PC-3 (cell line): ENCODE measurements around the gene FUT7.

Experiments used
- CTCF ChIP-seq: fragments of 300-600 bp; sonication (generic); conservative IDR thresholded peaks from 2 replicates; pipeline ENCODE4 v1.5.1; 2017; ENCODE audit warnings: antibody characterized with exemption, low read depth, mild to moderate bottlenecking, low read length
- EZH2 ChIP-seq: fragments of 300-600 bp; sonication (generic); IDR thresholded peaks from one replicate; pipeline ENCODE4 v1.6.1; 2017; ENCODE audit warnings: antibody characterized with exemption, mild to moderate bottlenecking, low read length; ENCODE audit not compliant: unreplicated experiment
- EZH2phosphoT487 ChIP-seq: fragments of 300-600 bp; sonication (generic); IDR thresholded peaks from 2 replicates; pipeline ENCODE4 v1.6.1; 2018; ENCODE audit warnings: mild to moderate bottlenecking, antibody characterized with exemption, low read length, borderline replicate concordance

DNA sequence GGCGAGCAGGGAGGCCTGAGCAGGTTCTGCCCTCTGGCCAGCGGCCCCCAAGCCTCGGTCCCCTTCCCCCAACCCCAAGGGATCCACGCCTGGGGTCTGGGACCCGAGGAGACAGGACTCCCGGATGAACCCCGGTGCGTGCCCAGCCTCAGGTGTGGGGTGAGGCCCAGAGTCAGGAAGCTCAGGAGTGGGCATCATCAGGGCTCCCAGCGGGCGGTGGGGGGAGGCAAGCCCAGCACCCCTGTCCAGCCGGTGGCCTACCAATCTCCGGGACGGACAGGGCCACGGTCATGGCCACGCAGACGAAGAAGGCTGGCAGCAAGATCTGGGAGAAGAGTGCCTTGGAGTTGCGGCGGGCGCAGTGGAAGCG is 18.3 kb downstream of the FUT7 start:
- no peak for TF ChIP-seq CTCF
- no peak for TF ChIP-seq EZH2phosphoT487
- TF ChIP-seq EZH2, result no peak
